ENCODE measurements around the gene RBM38.

DNA sequence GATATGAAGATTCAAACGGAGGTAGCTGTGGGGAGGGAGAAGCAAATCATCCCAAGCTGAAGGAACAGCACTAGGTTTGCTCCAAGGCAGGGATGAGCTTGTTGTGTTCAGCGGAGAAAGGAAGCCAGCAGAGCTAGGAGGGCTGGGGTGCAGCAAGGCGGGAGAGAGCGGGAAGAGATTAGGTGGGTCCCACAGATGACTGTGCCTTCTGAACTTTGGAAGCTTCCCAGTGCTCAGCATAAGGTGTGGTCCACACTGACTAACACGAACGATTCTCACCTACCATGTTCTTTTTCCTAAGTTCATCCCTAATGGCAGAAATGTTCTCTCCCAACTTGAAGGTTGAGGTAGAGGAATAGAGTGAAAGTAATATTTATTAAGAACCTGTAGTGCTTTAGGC is 38.9 kb upstream of the RBM38 start:
- TF ChIP-seq, protein P1, sequence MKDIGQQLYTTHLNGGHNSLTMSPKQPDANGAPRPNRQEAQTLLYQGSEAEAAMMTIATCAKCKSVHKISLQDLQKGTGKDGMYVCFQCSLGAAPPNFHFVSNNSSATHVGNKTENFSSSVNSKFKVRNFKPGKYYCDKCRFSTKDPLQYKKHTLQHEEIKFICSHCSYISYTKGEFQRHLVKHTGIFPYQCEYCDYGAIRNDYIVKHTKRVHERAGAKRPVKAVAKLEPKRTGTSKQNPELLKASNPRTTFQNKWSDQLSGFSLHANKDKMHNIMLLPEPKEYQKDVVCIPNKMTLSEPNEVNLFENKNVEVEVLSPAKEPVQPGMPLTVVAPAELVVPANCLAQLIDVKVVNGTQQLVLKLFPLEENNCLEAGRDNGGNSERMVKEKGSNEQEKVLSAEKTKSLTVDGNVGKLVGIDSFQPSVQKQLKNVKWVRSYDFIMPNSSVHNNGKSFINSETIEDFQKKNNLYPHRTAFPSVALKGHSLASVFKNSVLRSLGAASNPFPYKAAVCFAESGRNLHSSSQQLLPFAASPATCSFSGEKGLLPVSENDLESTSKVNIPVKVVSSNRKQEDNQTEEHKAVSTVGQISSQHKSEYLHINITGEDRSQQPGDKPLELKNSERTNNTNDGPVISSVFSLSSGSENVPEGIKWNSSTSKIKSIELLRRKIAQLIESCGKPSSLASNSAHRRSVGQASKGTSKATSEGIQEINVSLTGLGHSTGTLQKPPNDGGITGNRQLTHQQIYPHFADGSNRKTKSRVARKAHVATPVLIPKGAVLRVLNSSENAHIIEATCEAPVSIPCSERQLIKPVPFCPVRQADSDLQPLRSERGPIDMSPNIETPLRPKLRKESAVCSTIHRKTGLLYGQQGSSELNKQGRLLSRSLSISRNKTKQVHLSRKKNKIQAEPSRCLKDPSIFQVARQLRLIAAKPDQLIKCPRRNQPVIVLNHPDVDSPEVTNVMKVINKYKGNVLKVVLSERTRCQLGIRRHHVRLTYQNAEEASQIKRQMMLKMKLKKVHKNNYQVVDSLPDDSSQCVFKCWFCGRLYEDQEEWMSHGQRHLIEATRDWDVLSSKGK (CRISPR knock-in tag; IDR thresholded peaks at IDR 0.05), result no peak
- TF ChIP-seq ZKSCAN1 (IDR thresholded peaks at IDR 0.05; ENCODE audit: low read depth, low read length) (no peak), POLR2A (conservative IDR thresholded peaks at IDR 0.05) (no peak), ZNF766 (CRISPR knock-in tag; conservative IDR thresholded peaks at IDR 0.05) (no peak), CHD2 (IDR thresholded peaks at IDR 0.05; ENCODE audit: low read depth, low read length) (no peak), CEBPB (tag; IDR thresholded peaks at IDR 0.05) (no peak), SRSF9 (IDR thresholded peaks at IDR 0.05; ENCODE audit: borderline replicate concordance, low read depth, low read length) (no peak), HCFC1 (IDR thresholded peaks at IDR 0.05; ENCODE audit: low read depth, low read length) (no peak), ZNF121 (CRISPR knock-in tag; conservative IDR thresholded peaks at IDR 0.05) (no peak), POLR2AphosphoS5 (IDR thresholded peaks at IDR 0.05; ENCODE audit: control insufficient read depth, insufficient read depth, low read depth, low read length) (no peak)
- TF ChIP-seq, protein P2, sequence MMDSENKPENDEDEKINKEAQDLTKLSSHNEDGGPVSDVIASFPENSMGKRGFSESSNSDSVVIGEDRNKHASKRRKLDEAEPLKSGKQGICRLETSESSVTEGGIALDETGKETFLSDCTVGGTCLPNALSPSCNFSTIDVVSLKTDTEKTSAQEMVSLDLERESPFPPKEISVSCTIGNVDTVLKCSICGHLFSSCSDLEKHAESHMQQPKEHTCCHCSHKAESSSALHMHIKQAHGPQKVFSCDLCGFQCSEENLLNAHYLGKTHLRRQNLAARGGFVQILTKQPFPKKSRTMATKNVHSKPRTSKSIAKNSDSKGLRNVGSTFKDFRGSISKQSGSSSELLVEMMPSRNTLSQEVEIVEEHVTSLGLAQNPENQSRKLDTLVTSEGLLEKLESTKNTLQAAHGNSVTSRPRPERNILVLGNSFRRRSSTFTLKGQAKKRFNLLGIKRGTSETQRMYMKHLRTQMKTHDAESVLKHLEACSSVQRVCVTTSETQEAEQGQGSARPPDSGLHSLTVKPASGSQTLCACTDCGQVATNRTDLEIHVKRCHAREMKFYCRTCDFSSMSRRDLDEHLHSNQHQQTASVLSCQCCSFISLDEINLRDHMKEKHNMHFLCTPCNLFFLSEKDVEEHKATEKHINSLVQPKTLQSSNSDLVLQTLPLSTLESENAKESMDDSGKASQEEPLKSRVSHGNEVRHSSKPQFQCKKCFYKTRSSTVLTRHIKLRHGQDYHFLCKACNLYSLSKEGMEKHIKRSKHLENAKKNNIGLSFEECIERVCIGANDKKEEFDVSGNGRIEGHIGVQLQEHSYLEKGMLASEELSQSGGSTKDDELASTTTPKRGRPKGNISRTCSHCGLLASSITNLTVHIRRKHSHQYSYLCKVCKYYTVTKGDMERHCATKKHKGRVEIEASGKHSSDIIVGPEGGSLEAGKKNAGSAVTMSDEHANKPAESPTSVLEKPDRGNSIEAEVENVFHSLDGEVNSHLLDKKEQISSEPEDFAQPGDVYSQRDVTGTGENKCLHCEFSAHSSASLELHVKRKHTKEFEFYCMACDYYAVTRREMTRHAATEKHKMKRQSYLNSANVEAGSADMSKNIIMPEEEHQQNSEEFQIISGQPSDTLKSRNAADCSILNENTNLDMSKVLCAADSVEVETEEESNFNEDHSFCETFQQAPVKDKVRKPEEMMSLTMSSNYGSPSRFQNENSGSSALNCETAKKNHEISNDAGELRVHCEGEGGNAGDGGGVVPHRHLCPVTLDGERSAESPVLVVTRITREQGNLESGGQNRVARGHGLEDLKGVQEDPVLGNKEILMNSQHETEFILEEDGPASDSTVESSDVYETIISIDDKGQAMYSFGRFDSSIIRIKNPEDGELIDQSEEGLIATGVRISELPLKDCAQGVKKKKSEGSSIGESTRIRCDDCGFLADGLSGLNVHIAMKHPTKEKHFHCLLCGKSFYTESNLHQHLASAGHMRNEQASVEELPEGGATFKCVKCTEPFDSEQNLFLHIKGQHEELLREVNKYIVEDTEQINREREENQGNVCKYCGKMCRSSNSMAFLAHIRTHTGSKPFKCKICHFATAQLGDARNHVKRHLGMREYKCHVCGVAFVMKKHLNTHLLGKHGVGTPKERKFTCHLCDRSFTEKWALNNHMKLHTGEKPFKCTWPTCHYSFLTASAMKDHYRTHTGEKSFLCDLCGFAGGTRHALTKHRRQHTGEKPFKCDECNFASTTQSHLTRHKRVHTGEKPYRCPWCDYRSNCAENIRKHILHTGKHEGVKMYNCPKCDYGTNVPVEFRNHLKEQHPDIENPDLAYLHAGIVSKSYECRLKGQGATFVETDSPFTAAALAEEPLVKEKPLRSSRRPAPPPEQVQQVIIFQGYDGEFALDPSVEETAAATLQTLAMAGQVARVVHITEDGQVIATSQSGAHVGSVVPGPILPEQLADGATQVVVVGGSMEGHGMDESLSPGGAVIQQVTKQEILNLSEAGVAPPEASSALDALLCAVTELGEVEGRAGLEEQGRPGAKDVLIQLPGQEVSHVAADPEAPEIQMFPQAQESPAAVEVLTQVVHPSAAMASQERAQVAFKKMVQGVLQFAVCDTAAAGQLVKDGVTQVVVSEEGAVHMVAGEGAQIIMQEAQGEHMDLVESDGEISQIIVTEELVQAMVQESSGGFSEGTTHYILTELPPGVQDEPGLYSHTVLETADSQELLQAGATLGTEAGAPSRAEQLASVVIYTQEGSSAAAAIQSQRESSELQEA (IDR thresholded peaks at IDR 0.05; ENCODE audit: low read depth), result no peak
- TF ChIP-seq, protein P3, sequence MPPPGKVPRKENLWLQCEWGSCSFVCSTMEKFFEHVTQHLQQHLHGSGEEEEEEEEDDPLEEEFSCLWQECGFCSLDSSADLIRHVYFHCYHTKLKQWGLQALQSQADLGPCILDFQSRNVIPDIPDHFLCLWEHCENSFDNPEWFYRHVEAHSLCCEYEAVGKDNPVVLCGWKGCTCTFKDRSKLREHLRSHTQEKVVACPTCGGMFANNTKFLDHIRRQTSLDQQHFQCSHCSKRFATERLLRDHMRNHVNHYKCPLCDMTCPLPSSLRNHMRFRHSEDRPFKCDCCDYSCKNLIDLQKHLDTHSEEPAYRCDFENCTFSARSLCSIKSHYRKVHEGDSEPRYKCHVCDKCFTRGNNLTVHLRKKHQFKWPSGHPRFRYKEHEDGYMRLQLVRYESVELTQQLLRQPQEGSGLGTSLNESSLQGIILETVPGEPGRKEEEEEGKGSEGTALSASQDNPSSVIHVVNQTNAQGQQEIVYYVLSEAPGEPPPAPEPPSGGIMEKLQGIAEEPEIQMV (tag; conservative IDR thresholded peaks at IDR 0.05; ENCODE audit: low read depth), result no peak
- TF ChIP-seq, protein P4, sequence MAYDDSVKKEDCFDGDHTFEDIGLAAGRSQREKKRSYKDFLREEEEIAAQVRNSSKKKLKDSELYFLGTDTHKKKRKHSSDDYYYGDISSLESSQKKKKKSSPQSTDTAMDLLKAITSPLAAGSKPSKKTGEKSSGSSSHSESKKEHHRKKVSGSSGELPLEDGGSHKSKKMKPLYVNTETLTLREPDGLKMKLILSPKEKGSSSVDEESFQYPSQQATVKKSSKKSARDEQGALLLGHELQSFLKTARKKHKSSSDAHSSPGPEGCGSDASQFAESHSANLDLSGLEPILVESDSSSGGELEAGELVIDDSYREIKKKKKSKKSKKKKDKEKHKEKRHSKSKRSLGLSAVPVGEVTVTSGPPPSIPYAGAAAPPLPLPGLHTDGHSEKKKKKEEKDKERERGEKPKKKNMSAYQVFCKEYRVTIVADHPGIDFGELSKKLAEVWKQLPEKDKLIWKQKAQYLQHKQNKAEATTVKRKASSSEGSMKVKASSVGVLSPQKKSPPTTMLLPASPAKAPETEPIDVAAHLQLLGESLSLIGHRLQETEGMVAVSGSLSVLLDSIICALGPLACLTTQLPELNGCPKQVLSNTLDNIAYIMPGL (CRISPR knock-in tag; IDR thresholded peaks at IDR 0.05), result no peak
